Measurements from ENCODE around the gene LAG3.

GRCh38 chr12:6766651-6767349, 5.5 kb upstream of the LAG3 start:
- peak; percentile 7 to 67 (median 63) for TF ChIP-seq POLR2AphosphoS5 (IDR thresholded peaks at IDR 0.05)
- peak in 10 of 11 experiments; percentile 45 to 88 (median 81) for TF ChIP-seq CTCF (IDR thresholded peaks at IDR 0.05 in 8 of 11, conservative IDR thresholded peaks at IDR 0.05 in 3 of 11)
- TF ChIP-seq POLR2A (IDR thresholded peaks at IDR 0.05): no peak

Data from spleen (tissue), 7 donors.